Lung (tissue), 12 donors: ENCODE data around the gene SMIM10L2A. TPM values are rescaled to one million over a fixed set of nuclear protein-coding genes. Genes with fewer than 3 reads are reported as not detected.

Experiments
- ATAC-seq: fragments of 200-7000 bp; cut with Tn5 transposase; one replicate; pipeline ENCODE4 v1.9.1; 2020; ENCODE audit warnings: moderate number of reproducible peaks; ENCODE audit not compliant: insufficient read depth, low FRiP score
- DNase-seq, 3 donors: peaks; one replicate each; pipeline ENCODE4 v3.0.0-alpha.2; 2013 to 2017
- H3K27ac ChIP-seq, 2 donors: one replicate each; pipeline ENCODE4 v1.5.1; 2013; ENCODE audit warnings: mild to moderate bottlenecking in 2 of 2, moderate library complexity in 2 of 2, control low read depth in 1 of 2, inconsistent platforms in 1 of 2, low read depth in 1 of 2, low read length in 1 of 2
- H3K27me3 ChIP-seq, 3 donors: one replicate each; pipeline ENCODE4 v1.5.1; 2013; ENCODE audit warnings: low read length in 2 of 3; ENCODE audit not compliant: control insufficient read depth in 3 of 3, insufficient read depth in 3 of 3
- H3K36me3 ChIP-seq, 4 donors: one replicate each; pipeline ENCODE4 v1.5.1; 2013; ENCODE audit warnings: low read length in 4 of 4, mild to moderate bottlenecking in 1 of 4, moderate library complexity in 1 of 4; ENCODE audit not compliant: control insufficient read depth in 4 of 4, insufficient read depth in 4 of 4
- H3K4me1 ChIP-seq, 5 donors: one replicate each; pipeline ENCODE4 v1.5.1; 2013; ENCODE audit warnings: low read length in 5 of 5, mild to moderate bottlenecking in 2 of 5, moderate library complexity in 1 of 5; ENCODE audit not compliant: control insufficient read depth in 5 of 5, insufficient read depth in 5 of 5
- H3K4me3 ChIP-seq: one replicate; pipeline ENCODE4 v1.5.1; 2013; ENCODE audit warnings: mild to moderate bottlenecking, control low read depth, moderate library complexity
- H3K9ac ChIP-seq, 2 donors: one replicate each; pipeline ENCODE4 v1.5.1; 2013; ENCODE audit warnings: low read length in 2 of 2, control low read depth in 1 of 2; ENCODE audit not compliant: insufficient read depth in 1 of 2
- H3K9me3 ChIP-seq, 4 donors: one replicate each; pipeline ENCODE4 v1.5.1; 2013; ENCODE audit warnings: low read length in 3 of 4, mild to moderate bottlenecking in 1 of 4, moderate library complexity in 1 of 4; ENCODE audit not compliant: control insufficient read depth in 4 of 4, insufficient read depth in 3 of 4
- WGBS, 2 donors: extraction: QIAGEN DNeasy Blood & Tissue Kit; methylation state at CpG; one replicate each; pipeline ENCODE4 v1.1.7; 2013; 5-methylcytosine and 5-hydroxymethylcytosine counted together
- polyA plus RNA-seq, 2 donors: library from polyadenylated mRNA; stranded (reverse); fragments of 200-250 nt; gene quantifications; one replicate each; pipeline ENCODE4 v1.2.1, GENCODE V29; 2013
- total RNA-seq, 2 donors: library from RNA; depleted of rRNA in 1 of 2; stranded (reverse); fragments of >200 nt in 1 of 2; gene quantifications; one replicate each; pipeline ENCODE4 v1.2.1, GENCODE V29; 2014 to 2021
- TF ChIP-seq, protein P1 (sequence below): IDR thresholded peaks from 2 replicates; pipeline ENCODE4 v1.5.1; 2012; ENCODE audit warnings: mild to moderate bottlenecking; ENCODE audit errors: control extremely low read depth, extremely low read depth
- donor health status: control.
- donor health status: control.
- donor health status: Bipolar disorder and iron deficiency.
- donor health status: healthy.
- donor health status: DM: yes; HTN: yes; CAD: no.

Gene SMIM10L2A
- total and polyA plus RNA-seq, 4 donors = 0.48 to 2.4 (median 1.6) TPM

- no peaks in the 10 kb centered on the region for H3K36me3 ChIP-seq
- no peak overlapping the region for H3K9ac ChIP-seq
- ATAC-seq (no peak), DNase-seq (no peak)
- no peak overlapping the region for H3K4me3 ChIP-seq
- H3K4me1 ChIP-seq = no peaks in the 10 kb centered on the region
- 89% methylated on average over 7 to 9 of the region's 9 CpGs for WGBS, 2 donors
- H3K27me3 ChIP-seq = peaks cover 0 to 3% (median 0%) of the 10 kb centered on the region in 3 donors
- H3K9me3 ChIP-seq = peaks cover 0 to 3% (median 0%) of the 10 kb centered on the region in 4 donors
- TF ChIP-seq, protein P1, sequence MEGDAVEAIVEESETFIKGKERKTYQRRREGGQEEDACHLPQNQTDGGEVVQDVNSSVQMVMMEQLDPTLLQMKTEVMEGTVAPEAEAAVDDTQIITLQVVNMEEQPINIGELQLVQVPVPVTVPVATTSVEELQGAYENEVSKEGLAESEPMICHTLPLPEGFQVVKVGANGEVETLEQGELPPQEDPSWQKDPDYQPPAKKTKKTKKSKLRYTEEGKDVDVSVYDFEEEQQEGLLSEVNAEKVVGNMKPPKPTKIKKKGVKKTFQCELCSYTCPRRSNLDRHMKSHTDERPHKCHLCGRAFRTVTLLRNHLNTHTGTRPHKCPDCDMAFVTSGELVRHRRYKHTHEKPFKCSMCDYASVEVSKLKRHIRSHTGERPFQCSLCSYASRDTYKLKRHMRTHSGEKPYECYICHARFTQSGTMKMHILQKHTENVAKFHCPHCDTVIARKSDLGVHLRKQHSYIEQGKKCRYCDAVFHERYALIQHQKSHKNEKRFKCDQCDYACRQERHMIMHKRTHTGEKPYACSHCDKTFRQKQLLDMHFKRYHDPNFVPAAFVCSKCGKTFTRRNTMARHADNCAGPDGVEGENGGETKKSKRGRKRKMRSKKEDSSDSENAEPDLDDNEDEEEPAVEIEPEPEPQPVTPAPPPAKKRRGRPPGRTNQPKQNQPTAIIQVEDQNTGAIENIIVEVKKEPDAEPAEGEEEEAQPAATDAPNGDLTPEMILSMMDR = no peak
- H3K27ac ChIP-seq = no peak overlapping the region
Measured at GRCh38 chrX:135424469-135424868, 2.7 kb downstream of the SMIM10L2A start.

DNA sequence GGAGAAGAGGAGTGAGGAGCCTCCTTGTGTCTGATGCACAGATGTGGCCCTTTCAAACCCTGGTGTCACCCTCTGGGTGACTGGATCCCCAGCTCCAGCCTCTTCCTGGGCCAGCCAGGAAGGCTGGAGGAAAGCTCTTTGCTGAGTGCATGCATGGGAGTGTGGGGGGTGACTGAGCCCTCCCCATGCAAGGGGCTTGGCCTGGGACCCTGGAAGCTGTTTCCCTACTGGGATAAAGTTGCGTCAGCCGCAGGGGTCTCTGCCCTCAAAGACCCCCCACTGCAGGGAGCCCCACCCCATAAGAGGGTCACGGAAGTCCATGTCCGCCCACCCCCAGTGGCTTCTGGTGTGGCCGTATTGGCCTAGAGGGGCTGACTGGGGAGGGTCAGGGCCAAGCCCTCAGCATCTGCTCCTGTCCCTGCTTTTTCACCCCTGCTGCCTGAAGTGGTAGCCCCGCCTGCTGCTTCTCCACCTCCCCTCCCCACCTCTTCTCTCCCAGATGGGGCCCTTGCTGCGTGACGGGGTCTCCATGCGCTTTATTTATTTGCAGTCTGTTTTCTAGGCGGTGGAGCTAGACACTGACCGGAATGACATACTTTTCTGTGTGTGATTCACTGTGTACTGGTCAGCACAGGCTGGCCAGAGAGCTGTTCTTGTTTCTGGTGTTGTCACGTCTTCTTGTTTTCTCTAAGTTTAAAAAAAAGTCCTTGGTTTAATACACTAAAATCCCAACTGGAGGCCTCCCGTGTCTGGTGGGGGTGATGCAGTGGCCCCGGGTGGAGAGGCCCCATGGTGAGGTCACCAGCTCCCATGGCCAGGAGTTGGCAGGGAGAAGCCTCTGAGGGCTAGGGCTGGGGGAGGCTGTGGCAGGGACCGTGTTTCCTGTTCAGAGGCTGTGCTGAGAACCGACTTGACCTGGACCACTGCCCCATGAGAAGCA, 3.6 kb downstream of the SMIM10L2A start:
- H3K27ac ChIP-seq = no peak overlapping the region
- WGBS, 2 donors = 69 to 81% methylated on average over 13 to 16 of the region's 16 CpGs
- ATAC-seq = no peak

GRCh38 chrX:135429429-135429828, 7.7 kb downstream of the SMIM10L2A start:
- no peaks in the 10 kb centered on the region for H3K4me1 ChIP-seq
- H3K9ac ChIP-seq = no peak overlapping the region
- no peak overlapping the region for H3K4me3 ChIP-seq
- 78 to 86% methylated on average over 1 of the region's 1 CpG for WGBS, 2 donors
- H3K27me3 ChIP-seq = peaks cover 0 to 6% (median 0%) of the 10 kb centered on the region in 3 donors
- TF ChIP-seq, protein P1 = no peak
- no peak for ATAC-seq
- peaks cover 0 to 3% (median 0%) of the 10 kb centered on the region in 4 donors for H3K9me3 ChIP-seq
- no peak overlapping the region for H3K27ac ChIP-seq
- no peak for DNase-seq
- no peaks in the 10 kb centered on the region for H3K36me3 ChIP-seq

More for the DNA sequence above, 3.6 kb downstream of the SMIM10L2A start:
- Histone ChIP-seq H3K36me3 (no peaks in the 10 kb centered on the region), H3K9ac (no peak overlapping the region), H3K9me3 (peaks cover 0 to 3% (median 0%) of the 10 kb centered on the region in 4 donors), H3K4me3 (no peak overlapping the region), H3K27me3 (peaks cover 0 to 3% (median 0%) of the 10 kb centered on the region in 3 donors), H3K4me1 (no peaks in the 10 kb centered on the region)
- DNase-seq = peak in 2 of 3 donors; percentile 15 to 26
- TF ChIP-seq, protein P1 = no peak
